DOHH2 (cell line): ENCODE data around the gene MAP3K7CL.

Experiments
- CTCF ChIP-seq: fragments of 200-600 bp; sonication (generic); IDR thresholded peaks from one replicate; pipeline ENCODE4 v1.5.1; 2014; ENCODE audit warnings: antibody characterized with exemption, mild to moderate bottlenecking, low read depth, low read length; ENCODE audit not compliant: poor library complexity, severe bottlenecking
- EZH2phosphoT487 ChIP-seq: fragments of 200-600 bp; sonication (generic); IDR thresholded peaks from 2 replicates; pipeline ENCODE4 v1.6.1; 2017; ENCODE audit warnings: borderline replicate concordance, mild to moderate bottlenecking, antibody characterized with exemption, low read length, moderate library complexity, mixed read lengths

- TF ChIP-seq EZH2phosphoT487 (no peak), CTCF (no peak)
Observed at GRCh38 chr21:29212446-29212845, 82.0 kb downstream of the MAP3K7CL start.
